ENCODE results near the gene POLE4. TPM values are rescaled to one million over a fixed set of nuclear protein-coding genes. Genes with fewer than 3 reads are reported as not detected.

The POLE4 gene
- 72.9 and 77.6 TPM in 2 replicates for total RNA-seq (2014; rRNA removed; shearing (Covaris generic); ENCODE audit: low replicate concordance)

GRCh38 chr2:74958274-74959105 is at the start of gene POLE4:
Gene POLE4, plus strand, starts transcription at chr2:74958643. Its CDS starts 37 bp downstream, at chr2:74958680.
- peak within 1 kb of the TSS; percentile 46; the same call in 1 of the 2 replicates for H3K27ac ChIP-seq (ENCODE audit: low read length)
- no peaks in the 10 kb centered on the region for H3K9me2 ChIP-seq (replicated peaks; ENCODE audit: insufficient read depth, low read length)
- peak within 1 kb of the TSS; percentile 64 for H3K4me2 ChIP-seq (ENCODE audit: low read depth, low read length, poor library complexity, severe bottlenecking)
- DNase-seq = peak; percentile 98
- peaks cover 38% of the 10 kb centered on the region for H3K36me3 ChIP-seq (ENCODE audit: insufficient read depth, low read length)
- H2AFZ ChIP-seq (ENCODE audit: low read length) = peak within 1 kb of the TSS; percentile 97
- H3K27me3 ChIP-seq (ENCODE audit: low read length) = no peaks in the 10 kb centered on the region
- H3K9ac ChIP-seq (ENCODE audit: low read length) = peak within 1 kb of the TSS; percentile 76
- peaks cover 20% of the 10 kb centered on the region for H3K9me3 ChIP-seq (ENCODE audit: low read length)
- H3K79me2 ChIP-seq (ENCODE audit: low read length) = no peaks in the 10 kb centered on the region
- H3K4me1 ChIP-seq (ENCODE audit: low read length) = peaks cover 12% of the 10 kb centered on the region
- no peaks in the 10 kb centered on the region for H4K20me1 ChIP-seq (ENCODE audit: insufficient read depth, low read depth, low read length)
- peak within 1 kb of the TSS; percentile 64 for H3K4me3 ChIP-seq (ENCODE audit: low read length)

DNA sequence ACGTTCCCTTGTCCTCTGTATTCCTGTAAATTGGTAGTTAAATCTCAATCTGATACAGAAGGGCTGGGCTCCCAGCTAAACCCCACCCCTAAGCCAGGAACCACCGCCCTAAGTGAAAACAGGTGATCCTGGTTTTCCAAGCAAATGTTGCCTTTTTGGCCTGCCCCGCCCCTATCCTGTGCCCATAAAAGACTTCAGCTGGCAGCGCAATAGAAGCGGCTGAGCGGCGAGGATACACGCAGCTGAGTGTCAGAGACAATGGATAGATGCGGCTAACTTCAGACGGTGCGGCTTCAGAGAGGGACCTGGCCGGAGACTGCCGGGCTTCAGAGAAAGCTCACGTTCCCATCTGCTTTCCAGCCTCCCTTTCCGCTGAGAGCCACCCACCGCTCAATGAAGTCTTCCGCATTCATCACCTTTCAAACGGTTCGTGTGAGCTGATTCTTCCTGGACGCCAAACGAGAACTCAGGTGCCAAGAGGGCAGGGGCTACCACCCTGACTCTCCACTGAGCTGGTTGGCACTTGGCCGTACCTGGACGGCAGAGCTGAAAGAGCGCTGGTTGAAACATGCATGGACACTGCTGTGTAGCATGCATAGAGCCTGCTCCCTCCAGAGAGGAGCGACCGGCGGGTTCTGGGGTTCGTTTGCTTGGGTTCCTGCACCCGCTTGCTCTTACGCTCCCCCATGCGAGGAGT is 49.5 kb upstream of the POLE4 start:
- no peaks in the 10 kb centered on the region for H3K27me3 ChIP-seq (ENCODE audit: low read length)

DNA sequence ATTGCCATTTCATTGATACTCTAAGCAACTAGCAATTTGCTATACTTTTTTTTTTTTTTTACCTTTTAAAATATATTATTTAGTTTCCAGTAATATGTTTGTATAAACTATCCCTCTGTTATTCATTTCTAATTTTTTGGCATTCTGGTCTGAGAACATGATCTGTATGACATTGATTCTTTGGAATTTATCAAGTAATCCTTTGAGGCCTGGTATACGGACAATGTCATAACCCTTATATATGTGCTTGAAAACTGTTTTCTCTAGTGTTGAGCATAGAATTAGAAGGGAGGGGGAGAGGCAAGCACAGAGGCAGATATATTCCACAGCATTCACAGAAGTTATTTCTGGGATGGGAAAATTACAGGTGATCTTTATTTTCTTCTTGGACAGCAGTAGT is 48.2 kb upstream of the POLE4 start:
- H2AFZ ChIP-seq (ENCODE audit: low read length) = no peak overlapping the region
- H3K9ac ChIP-seq (ENCODE audit: low read length) = no peak overlapping the region
- DNase-seq = no peak
- no peaks in the 10 kb centered on the region for H4K20me1 ChIP-seq (ENCODE audit: insufficient read depth, low read depth, low read length)
- H3K4me1 ChIP-seq (ENCODE audit: low read length) = no peaks in the 10 kb centered on the region
- no peaks in the 10 kb centered on the region for H3K9me3 ChIP-seq (ENCODE audit: low read length)
- no peak overlapping the region for H3K4me3 ChIP-seq (ENCODE audit: low read length)
- no peak overlapping the region for H3K27ac ChIP-seq (ENCODE audit: low read length)
- no peak overlapping the region for H3K4me2 ChIP-seq (ENCODE audit: low read depth, low read length, poor library complexity, severe bottlenecking)
- no peaks in the 10 kb centered on the region for H3K9me2 ChIP-seq (replicated peaks; ENCODE audit: insufficient read depth, low read length)
- no peaks in the 10 kb centered on the region for H3K36me3 ChIP-seq (ENCODE audit: insufficient read depth, low read length)
- H3K79me2 ChIP-seq (ENCODE audit: low read length) = no peaks in the 10 kb centered on the region
- H3K27me3 ChIP-seq (ENCODE audit: low read length) = no peaks in the 10 kb centered on the region

More for the DNA sequence above, 49.5 kb upstream of the POLE4 start:
- Histone ChIP-seq H2AFZ (ENCODE audit: low read length) (no peak overlapping the region), H3K4me1 (ENCODE audit: low read length) (no peaks in the 10 kb centered on the region), H3K36me3 (ENCODE audit: insufficient read depth, low read length) (no peaks in the 10 kb centered on the region), H3K4me3 (ENCODE audit: low read length) (no peak overlapping the region), H3K79me2 (ENCODE audit: low read length) (no peaks in the 10 kb centered on the region), H3K4me2 (ENCODE audit: low read depth, low read length, poor library complexity, severe bottlenecking) (no peak overlapping the region), H3K9me3 (ENCODE audit: low read length) (no peaks in the 10 kb centered on the region), H3K9me2 (replicated peaks; ENCODE audit: insufficient read depth, low read length) (no peaks in the 10 kb centered on the region), H3K27ac (ENCODE audit: low read length) (no peak overlapping the region), H4K20me1 (ENCODE audit: insufficient read depth, low read depth, low read length) (no peaks in the 10 kb centered on the region), H3K9ac (ENCODE audit: low read length) (no peak overlapping the region)
- DNase-seq = no peak

DNA sequence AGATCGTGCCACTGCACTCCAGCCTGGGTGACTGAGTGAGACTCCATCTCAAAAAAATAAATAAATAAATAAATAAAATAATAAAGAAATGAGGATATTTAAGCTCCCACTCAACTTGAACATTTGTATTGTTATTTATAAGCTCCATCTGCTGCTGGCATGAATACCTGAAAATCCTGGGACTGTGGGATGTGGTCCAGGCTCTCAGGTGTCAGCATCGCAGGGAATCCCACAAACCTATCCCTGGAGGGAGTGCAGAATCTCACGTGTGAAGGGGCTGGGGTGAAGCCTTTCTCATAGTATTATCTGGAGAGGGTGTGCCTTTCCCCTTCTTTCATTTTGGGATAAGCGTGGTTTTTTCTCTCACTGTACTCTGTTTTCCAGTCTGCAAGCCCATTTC is 47.4 kb upstream of the POLE4 start:
- Histone ChIP-seq H3K9me2 (replicated peaks; ENCODE audit: insufficient read depth, low read length) (no peaks in the 10 kb centered on the region), H3K79me2 (ENCODE audit: low read length) (no peaks in the 10 kb centered on the region), H3K4me2 (ENCODE audit: low read depth, low read length, poor library complexity, severe bottlenecking) (no peak overlapping the region), H3K36me3 (ENCODE audit: insufficient read depth, low read length) (no peaks in the 10 kb centered on the region), H2AFZ (ENCODE audit: low read length) (no peak overlapping the region), H3K27ac (ENCODE audit: low read length) (no peak overlapping the region), H3K9me3 (ENCODE audit: low read length) (no peaks in the 10 kb centered on the region), H4K20me1 (ENCODE audit: insufficient read depth, low read depth, low read length) (no peaks in the 10 kb centered on the region), H3K4me3 (ENCODE audit: low read length) (no peak overlapping the region), H3K4me1 (ENCODE audit: low read length) (no peaks in the 10 kb centered on the region), H3K9ac (ENCODE audit: low read length) (no peak overlapping the region), H3K27me3 (ENCODE audit: low read length) (no peaks in the 10 kb centered on the region)
- no peak for DNase-seq

DNA sequence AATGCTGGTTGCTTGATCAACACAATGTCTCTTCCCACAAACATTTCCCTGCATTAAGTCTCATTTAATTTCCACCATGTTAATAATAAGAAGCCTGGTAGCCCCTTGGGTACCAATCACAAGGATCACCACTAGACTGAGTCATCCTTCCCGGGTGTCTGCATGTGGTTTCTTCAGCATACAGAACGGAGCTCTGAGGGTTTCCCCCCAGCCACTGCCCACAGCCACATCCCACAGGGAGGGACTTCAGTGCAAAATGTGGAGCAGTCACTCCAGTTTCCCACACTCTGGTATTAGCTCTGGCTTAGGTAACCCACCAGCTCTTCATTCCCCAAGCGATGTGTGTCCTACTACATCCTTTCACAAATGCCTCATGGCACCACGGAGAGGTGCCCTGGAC is 42.7 kb upstream of the POLE4 start:
- DNase-seq = no peak
- no peaks in the 10 kb centered on the region for H3K9me3 ChIP-seq (ENCODE audit: low read length)

DNA sequence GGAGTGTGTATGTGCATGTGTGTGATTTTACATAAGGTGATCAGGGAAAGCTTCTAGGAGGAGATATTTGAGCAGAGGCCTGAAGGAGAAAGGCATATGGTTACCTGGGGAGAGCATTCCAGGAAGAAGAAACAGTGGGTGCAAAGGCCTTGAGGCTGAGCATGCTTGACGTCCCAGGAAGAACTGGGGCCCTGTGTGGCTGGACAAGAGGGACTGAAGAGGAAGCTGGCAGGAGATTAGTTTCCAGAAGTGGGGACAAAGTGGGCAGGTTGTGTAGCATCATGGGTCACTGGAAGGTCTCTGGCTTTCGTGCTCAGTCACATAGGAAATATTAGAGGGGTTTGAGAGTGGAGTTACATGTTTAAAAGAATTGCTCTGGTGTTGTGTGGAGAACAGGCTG is 42.0 kb upstream of the POLE4 start:
- Histone ChIP-seq H3K9ac (ENCODE audit: low read length) (no peak overlapping the region), H3K4me3 (ENCODE audit: low read length) (no peak overlapping the region), H3K36me3 (ENCODE audit: insufficient read depth, low read length) (no peaks in the 10 kb centered on the region), H3K79me2 (ENCODE audit: low read length) (no peaks in the 10 kb centered on the region), H2AFZ (ENCODE audit: low read length) (no peak overlapping the region), H3K9me2 (replicated peaks; ENCODE audit: insufficient read depth, low read length) (no peaks in the 10 kb centered on the region), H3K9me3 (ENCODE audit: low read length) (no peaks in the 10 kb centered on the region), H4K20me1 (ENCODE audit: insufficient read depth, low read depth, low read length) (no peaks in the 10 kb centered on the region), H3K4me1 (ENCODE audit: low read length) (no peaks in the 10 kb centered on the region), H3K4me2 (ENCODE audit: low read depth, low read length, poor library complexity, severe bottlenecking) (no peak overlapping the region), H3K27me3 (ENCODE audit: low read length) (no peaks in the 10 kb centered on the region), H3K27ac (ENCODE audit: low read length) (no peak overlapping the region)
- DNase-seq = no peak

More for the DNA sequence above, 42.7 kb upstream of the POLE4 start:
- H3K27me3 ChIP-seq (ENCODE audit: low read length) = no peaks in the 10 kb centered on the region
- no peaks in the 10 kb centered on the region for H3K4me1 ChIP-seq (ENCODE audit: low read length)
- H3K9ac ChIP-seq (ENCODE audit: low read length) = no peak overlapping the region
- H3K9me2 ChIP-seq (replicated peaks; ENCODE audit: insufficient read depth, low read length) = no peaks in the 10 kb centered on the region
- no peak overlapping the region for H3K4me2 ChIP-seq (ENCODE audit: low read depth, low read length, poor library complexity, severe bottlenecking)
- no peak overlapping the region for H2AFZ ChIP-seq (ENCODE audit: low read length)
- no peaks in the 10 kb centered on the region for H3K36me3 ChIP-seq (ENCODE audit: insufficient read depth, low read length)
- H3K27ac ChIP-seq (ENCODE audit: low read length) = no peak overlapping the region
- H3K79me2 ChIP-seq (ENCODE audit: low read length) = no peaks in the 10 kb centered on the region
- H4K20me1 ChIP-seq (ENCODE audit: insufficient read depth, low read depth, low read length) = no peaks in the 10 kb centered on the region
- H3K4me3 ChIP-seq (ENCODE audit: low read length) = no peak overlapping the region

DNA sequence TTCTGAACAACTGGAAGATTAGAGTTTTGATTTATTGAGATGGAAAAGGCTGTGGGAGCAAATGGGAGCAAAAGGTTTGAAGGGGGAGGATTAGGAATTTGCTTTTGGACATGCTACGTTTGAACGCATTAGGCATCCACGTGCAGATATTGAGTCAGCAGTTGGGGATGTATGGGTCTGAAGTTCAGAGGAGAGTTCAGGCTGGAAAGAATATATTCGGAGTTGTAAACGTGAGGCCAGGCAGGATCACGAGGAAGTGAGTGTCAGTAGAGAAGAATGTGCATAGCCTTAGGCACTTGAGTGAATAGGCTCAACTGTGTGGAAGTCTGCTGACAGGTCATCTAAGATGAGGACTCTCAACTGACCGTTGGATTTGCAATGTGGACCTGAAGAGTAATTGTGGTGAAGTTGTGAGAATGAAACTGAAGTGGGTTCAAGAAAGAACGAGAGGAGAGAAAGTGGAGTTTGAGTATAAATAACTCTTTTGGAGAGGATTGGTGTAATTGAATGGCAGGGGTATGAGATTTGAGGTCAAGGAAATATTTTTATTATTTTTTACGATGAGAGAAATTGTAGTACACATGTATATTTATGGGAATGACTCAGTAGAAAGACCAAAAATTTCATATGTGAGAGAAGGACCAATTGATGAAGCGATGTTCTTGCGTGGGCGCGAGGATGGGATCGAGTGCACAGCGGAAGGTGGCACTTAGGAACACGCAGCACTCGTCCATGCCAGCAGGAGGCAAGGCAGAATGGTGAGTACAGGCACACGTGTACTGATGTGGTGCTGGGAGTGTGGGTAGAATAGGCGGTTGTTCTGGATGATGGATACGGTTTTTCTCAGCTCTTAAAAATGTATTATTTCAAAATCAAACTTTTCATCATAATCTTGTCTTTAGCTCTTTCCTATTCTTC is 40.5 kb upstream of the POLE4 start:
- no peaks in the 10 kb centered on the region for H3K36me3 ChIP-seq (ENCODE audit: insufficient read depth, low read length)
- H3K27me3 ChIP-seq (ENCODE audit: low read length) = no peaks in the 10 kb centered on the region
- H2AFZ ChIP-seq (ENCODE audit: low read length) = no peak overlapping the region
- no peaks in the 10 kb centered on the region for H3K79me2 ChIP-seq (ENCODE audit: low read length)
- no peak overlapping the region for H3K27ac ChIP-seq (ENCODE audit: low read length)
- H3K4me3 ChIP-seq (ENCODE audit: low read length) = no peak overlapping the region
- DNase-seq = no peak
- H3K4me1 ChIP-seq (ENCODE audit: low read length) = no peaks in the 10 kb centered on the region
- H3K9me3 ChIP-seq (ENCODE audit: low read length) = no peaks in the 10 kb centered on the region
- H3K9me2 ChIP-seq (replicated peaks; ENCODE audit: insufficient read depth, low read length) = no peaks in the 10 kb centered on the region
- H3K9ac ChIP-seq (ENCODE audit: low read length) = no peak overlapping the region
- no peaks in the 10 kb centered on the region for H4K20me1 ChIP-seq (ENCODE audit: insufficient read depth, low read depth, low read length)
- no peak overlapping the region for H3K4me2 ChIP-seq (ENCODE audit: low read depth, low read length, poor library complexity, severe bottlenecking)

Data from Karpas-422 (cell line).